ENCODE data around the gene DDX20.

The DDX20 gene

GRCh38 chr1:111755331-111756123 lies at the start of gene DDX20:
Gene DDX20, plus strand, starts transcription at chr1:111755901. Its CDS starts 24 bp downstream, at chr1:111755925.
- peak; percentile 94 for DNase-seq (ENCODE audit: low read depth)

- DNase-seq (ENCODE audit: low read depth): no peak
Measured at GRCh38 chr1:111706921-111707320, 48.8 kb upstream of the DDX20 start.

- DNase-seq (ENCODE audit: low read depth): no peak
Measured at GRCh38 chr1:111707906-111708305, 47.8 kb upstream of the DDX20 start.

- DNase-seq (ENCODE audit: low read depth): no peak
Measured at GRCh38 chr1:111709986-111710385, 45.7 kb upstream of the DDX20 start.

GRCh38 chr1:111716333-111716732 lies 39.4 kb upstream of the DDX20 start:
- DNase-seq (ENCODE audit: low read depth): no peak

GRCh38 chr1:111717450-111717849 lies 38.3 kb upstream of the DDX20 start:
- no peak for DNase-seq (ENCODE audit: low read depth)

- no peak for DNase-seq (ENCODE audit: low read depth)
Measured at GRCh38 chr1:111719135-111719534, 36.6 kb upstream of the DDX20 start.

- no peak for DNase-seq (ENCODE audit: low read depth)
Measured at GRCh38 chr1:111719674-111720132, 36.0 kb upstream of the DDX20 start.

GRCh38 chr1:111720274-111720976 lies 35.3 kb upstream of the DDX20 start:
- DNase-seq (ENCODE audit: low read depth): no peak

- DNase-seq (ENCODE audit: low read depth): no peak
Measured at GRCh38 chr1:111720977-111721786, 34.5 kb upstream of the DDX20 start.

GRCh38 chr1:111723091-111723806 lies 32.5 kb upstream of the DDX20 start:
- DNase-seq (ENCODE audit: low read depth): no peak

GRCh38 chr1:111723871-111724270 lies 31.8 kb upstream of the DDX20 start:
- DNase-seq (ENCODE audit: low read depth): no peak

GRCh38 chr1:111725192-111725591 lies 30.5 kb upstream of the DDX20 start:
- no peak for DNase-seq (ENCODE audit: low read depth)

- no peak for DNase-seq (ENCODE audit: low read depth)
Measured at GRCh38 chr1:111727056-111727455, 28.6 kb upstream of the DDX20 start.

GRCh38 chr1:111729271-111729921 lies 26.3 kb upstream of the DDX20 start:
- DNase-seq (ENCODE audit: low read depth): no peak

GRCh38 chr1:111729946-111730681 lies 25.6 kb upstream of the DDX20 start:
- DNase-seq (ENCODE audit: low read depth): no peak

GRCh38 chr1:111730706-111731105 lies 25.0 kb upstream of the DDX20 start:
- no peak for DNase-seq (ENCODE audit: low read depth)

GRCh38 chr1:111731956-111732355 lies 23.7 kb upstream of the DDX20 start:
- DNase-seq (ENCODE audit: low read depth): no peak

GRCh38 chr1:111732718-111733117 lies 23.0 kb upstream of the DDX20 start:
- no peak for DNase-seq (ENCODE audit: low read depth)

- DNase-seq (ENCODE audit: low read depth): peak; percentile 67
Measured at GRCh38 chr1:111733183-111733991, 22.3 kb upstream of the DDX20 start.

Measured in GM04504 (cell line).